Measurements from ENCODE around the gene PPP6R2. TPM values are rescaled to one million over a fixed set of nuclear protein-coding genes. Genes with fewer than 3 reads are reported as not detected.

PPP6R2 gene
- total RNA-seq, 1 experiment from 2014 or later = 47.8 TPM

DNA sequence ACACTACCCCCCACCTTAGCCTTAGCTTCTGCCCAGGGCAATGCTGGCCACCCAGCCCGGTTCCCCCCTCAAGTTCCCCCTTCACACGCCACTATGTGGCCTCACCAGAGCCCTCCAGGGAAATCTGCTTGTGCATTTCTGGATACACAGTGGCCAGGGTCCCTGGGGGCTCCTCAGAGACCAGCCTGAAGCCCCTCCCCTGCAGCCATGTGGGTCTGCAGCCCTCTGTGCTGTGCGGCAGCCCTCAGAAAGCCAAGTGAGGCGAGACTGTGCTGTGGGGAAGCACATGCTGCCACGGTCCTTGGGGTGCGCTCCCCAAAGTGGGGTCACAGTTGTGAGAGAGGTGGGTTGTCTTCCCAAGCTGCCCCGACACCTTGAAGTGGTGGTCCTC is 33.5 kb upstream of the PPP6R2 start (continued):
- no peak for TF ChIP-seq ZNF423 (CRISPR knock-in tag; IDR thresholded peaks at IDR 0.05)

DNA sequence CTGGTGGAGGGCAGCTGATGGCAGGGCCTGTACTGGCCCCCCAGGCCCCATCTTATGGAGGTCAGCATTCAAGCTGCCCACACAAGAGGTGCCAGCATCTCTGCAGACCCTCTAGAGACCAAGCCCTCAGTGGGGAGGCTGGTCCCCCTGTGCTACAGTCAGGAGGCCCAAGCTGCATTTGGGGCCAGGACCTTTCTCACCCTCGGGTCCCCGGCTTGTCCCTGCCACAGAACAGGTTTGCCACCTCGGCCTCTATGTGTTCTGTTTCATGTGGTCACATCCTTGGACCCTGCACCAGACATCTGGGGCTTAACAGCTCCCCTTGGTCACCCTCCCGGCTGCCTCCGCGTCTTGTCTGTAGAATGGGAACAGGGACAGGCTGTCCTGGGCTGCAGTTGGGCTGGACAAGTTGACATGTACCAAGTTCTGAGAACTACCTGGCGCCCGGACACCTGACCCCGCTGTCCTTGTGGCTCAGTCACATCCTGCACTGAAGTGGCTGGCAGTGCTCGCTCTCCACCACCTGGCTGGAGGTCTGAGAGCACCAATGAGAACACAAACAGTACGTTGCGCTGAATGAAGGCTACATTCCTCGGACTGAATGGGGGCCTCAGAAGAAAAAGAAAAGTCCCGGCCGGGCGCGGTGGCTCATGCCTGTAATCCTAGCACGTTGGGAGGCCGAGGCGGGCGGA is 33.0 kb upstream of the PPP6R2 start:
- no peak overlapping the region for H3K4me3 Mint-ChIP-seq
- ChIA-PET CTCF (no interaction called here), POLR2A (no interaction called here)
- H3K27ac Mint-ChIP-seq = peak overlapping the region; percentile 13; the same call in 1 of the 2 replicates
- no peaks in the 10 kb centered on the region for H3K9me3 Mint-ChIP-seq
- H3K36me3 Mint-ChIP-seq = no peaks in the 10 kb centered on the region
- H3K27me3 Mint-ChIP-seq (ENCODE audit: low read depth) = peaks cover 6% of the 10 kb centered on the region; the same call in 1 of the 2 replicates
- ATAC-seq (no peak), DNase-seq (ENCODE audit: low spot score) (no peak)
- peaks cover 24% of the 10 kb centered on the region for H3K4me1 Mint-ChIP-seq
- TF ChIP-seq, protein P1, sequence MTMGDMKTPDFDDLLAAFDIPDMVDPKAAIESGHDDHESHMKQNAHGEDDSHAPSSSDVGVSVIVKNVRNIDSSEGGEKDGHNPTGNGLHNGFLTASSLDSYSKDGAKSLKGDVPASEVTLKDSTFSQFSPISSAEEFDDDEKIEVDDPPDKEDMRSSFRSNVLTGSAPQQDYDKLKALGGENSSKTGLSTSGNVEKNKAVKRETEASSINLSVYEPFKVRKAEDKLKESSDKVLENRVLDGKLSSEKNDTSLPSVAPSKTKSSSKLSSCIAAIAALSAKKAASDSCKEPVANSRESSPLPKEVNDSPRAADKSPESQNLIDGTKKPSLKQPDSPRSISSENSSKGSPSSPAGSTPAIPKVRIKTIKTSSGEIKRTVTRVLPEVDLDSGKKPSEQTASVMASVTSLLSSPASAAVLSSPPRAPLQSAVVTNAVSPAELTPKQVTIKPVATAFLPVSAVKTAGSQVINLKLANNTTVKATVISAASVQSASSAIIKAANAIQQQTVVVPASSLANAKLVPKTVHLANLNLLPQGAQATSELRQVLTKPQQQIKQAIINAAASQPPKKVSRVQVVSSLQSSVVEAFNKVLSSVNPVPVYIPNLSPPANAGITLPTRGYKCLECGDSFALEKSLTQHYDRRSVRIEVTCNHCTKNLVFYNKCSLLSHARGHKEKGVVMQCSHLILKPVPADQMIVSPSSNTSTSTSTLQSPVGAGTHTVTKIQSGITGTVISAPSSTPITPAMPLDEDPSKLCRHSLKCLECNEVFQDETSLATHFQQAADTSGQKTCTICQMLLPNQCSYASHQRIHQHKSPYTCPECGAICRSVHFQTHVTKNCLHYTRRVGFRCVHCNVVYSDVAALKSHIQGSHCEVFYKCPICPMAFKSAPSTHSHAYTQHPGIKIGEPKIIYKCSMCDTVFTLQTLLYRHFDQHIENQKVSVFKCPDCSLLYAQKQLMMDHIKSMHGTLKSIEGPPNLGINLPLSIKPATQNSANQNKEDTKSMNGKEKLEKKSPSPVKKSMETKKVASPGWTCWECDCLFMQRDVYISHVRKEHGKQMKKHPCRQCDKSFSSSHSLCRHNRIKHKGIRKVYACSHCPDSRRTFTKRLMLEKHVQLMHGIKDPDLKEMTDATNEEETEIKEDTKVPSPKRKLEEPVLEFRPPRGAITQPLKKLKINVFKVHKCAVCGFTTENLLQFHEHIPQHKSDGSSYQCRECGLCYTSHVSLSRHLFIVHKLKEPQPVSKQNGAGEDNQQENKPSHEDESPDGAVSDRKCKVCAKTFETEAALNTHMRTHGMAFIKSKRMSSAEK (CRISPR knock-in tag; IDR thresholded peaks at IDR 0.05; ENCODE audit: borderline replicate concordance) = no peak
- TF ChIP-seq ZNF671 (CRISPR knock-in tag; IDR thresholded peaks at IDR 0.05) = no peak
- TF ChIP-seq, protein P2, sequence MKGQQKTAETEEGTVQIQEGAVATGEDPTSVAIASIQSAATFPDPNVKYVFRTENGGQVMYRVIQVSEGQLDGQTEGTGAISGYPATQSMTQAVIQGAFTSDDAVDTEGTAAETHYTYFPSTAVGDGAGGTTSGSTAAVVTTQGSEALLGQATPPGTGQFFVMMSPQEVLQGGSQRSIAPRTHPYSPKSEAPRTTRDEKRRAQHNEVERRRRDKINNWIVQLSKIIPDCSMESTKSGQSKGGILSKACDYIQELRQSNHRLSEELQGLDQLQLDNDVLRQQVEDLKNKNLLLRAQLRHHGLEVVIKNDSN (CRISPR knock-in tag; IDR thresholded peaks at IDR 0.05) = no peak
- TF ChIP-seq, protein P3, sequence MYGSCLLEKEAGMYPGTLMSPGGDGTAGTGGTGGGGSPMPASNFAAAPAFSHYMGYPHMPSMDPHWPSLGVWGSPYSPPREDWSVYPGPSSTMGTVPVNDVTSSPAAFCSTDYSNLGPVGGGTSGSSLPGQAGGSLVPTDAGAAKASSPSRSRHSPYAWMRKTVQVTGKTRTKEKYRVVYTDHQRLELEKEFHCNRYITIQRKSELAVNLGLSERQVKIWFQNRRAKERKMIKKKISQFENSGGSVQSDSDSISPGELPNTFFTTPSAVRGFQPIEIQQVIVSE (CRISPR knock-in tag; IDR thresholded peaks at IDR 0.05; ENCODE audit: borderline replicate concordance) = no peak
- TF ChIP-seq, protein P4, sequence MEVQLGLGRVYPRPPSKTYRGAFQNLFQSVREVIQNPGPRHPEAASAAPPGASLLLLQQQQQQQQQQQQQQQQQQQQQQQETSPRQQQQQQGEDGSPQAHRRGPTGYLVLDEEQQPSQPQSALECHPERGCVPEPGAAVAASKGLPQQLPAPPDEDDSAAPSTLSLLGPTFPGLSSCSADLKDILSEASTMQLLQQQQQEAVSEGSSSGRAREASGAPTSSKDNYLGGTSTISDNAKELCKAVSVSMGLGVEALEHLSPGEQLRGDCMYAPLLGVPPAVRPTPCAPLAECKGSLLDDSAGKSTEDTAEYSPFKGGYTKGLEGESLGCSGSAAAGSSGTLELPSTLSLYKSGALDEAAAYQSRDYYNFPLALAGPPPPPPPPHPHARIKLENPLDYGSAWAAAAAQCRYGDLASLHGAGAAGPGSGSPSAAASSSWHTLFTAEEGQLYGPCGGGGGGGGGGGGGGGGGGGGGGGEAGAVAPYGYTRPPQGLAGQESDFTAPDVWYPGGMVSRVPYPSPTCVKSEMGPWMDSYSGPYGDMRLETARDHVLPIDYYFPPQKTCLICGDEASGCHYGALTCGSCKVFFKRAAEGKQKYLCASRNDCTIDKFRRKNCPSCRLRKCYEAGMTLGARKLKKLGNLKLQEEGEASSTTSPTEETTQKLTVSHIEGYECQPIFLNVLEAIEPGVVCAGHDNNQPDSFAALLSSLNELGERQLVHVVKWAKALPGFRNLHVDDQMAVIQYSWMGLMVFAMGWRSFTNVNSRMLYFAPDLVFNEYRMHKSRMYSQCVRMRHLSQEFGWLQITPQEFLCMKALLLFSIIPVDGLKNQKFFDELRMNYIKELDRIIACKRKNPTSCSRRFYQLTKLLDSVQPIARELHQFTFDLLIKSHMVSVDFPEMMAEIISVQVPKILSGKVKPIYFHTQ (CRISPR knock-in tag; IDR thresholded peaks at IDR 0.05) = no peak
- TF ChIP-seq, protein P5, sequence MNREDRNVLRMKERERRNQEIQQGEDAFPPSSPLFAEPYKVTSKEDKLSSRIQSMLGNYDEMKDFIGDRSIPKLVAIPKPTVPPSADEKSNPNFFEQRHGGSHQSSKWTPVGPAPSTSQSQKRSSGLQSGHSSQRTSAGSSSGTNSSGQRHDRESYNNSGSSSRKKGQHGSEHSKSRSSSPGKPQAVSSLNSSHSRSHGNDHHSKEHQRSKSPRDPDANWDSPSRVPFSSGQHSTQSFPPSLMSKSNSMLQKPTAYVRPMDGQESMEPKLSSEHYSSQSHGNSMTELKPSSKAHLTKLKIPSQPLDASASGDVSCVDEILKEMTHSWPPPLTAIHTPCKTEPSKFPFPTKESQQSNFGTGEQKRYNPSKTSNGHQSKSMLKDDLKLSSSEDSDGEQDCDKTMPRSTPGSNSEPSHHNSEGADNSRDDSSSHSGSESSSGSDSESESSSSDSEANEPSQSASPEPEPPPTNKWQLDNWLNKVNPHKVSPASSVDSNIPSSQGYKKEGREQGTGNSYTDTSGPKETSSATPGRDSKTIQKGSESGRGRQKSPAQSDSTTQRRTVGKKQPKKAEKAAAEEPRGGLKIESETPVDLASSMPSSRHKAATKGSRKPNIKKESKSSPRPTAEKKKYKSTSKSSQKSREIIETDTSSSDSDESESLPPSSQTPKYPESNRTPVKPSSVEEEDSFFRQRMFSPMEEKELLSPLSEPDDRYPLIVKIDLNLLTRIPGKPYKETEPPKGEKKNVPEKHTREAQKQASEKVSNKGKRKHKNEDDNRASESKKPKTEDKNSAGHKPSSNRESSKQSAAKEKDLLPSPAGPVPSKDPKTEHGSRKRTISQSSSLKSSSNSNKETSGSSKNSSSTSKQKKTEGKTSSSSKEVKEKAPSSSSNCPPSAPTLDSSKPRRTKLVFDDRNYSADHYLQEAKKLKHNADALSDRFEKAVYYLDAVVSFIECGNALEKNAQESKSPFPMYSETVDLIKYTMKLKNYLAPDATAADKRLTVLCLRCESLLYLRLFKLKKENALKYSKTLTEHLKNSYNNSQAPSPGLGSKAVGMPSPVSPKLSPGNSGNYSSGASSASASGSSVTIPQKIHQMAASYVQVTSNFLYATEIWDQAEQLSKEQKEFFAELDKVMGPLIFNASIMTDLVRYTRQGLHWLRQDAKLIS (CRISPR knock-in tag; IDR thresholded peaks at IDR 0.05; ENCODE audit: borderline replicate concordance) = no peak
- TF ChIP-seq MYBL2 (CRISPR knock-in tag; IDR thresholded peaks at IDR 0.05) = no peak
- TF ChIP-seq NR1H2 (CRISPR knock-in tag; IDR thresholded peaks at IDR 0.05) = no peak
- TF ChIP-seq, protein P6, sequence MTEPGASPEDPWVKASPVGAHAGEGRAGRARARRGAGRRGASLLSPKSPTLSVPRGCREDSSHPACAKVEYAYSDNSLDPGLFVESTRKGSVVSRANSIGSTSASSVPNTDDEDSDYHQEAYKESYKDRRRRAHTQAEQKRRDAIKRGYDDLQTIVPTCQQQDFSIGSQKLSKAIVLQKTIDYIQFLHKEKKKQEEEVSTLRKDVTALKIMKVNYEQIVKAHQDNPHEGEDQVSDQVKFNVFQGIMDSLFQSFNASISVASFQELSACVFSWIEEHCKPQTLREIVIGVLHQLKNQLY (CRISPR knock-in tag; IDR thresholded peaks at IDR 0.05) = no peak
- TF ChIP-seq, protein P7, sequence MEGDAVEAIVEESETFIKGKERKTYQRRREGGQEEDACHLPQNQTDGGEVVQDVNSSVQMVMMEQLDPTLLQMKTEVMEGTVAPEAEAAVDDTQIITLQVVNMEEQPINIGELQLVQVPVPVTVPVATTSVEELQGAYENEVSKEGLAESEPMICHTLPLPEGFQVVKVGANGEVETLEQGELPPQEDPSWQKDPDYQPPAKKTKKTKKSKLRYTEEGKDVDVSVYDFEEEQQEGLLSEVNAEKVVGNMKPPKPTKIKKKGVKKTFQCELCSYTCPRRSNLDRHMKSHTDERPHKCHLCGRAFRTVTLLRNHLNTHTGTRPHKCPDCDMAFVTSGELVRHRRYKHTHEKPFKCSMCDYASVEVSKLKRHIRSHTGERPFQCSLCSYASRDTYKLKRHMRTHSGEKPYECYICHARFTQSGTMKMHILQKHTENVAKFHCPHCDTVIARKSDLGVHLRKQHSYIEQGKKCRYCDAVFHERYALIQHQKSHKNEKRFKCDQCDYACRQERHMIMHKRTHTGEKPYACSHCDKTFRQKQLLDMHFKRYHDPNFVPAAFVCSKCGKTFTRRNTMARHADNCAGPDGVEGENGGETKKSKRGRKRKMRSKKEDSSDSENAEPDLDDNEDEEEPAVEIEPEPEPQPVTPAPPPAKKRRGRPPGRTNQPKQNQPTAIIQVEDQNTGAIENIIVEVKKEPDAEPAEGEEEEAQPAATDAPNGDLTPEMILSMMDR (IDR thresholded peaks at IDR 0.05) = no peak
- no peak for TF ChIP-seq FOXK1 (CRISPR knock-in tag; IDR thresholded peaks at IDR 0.05)
